Activated naive CD8-positive, alpha-beta T cell treated with anti-CD3 and anti-CD28 coated beads for 36 hours (primary cell): Measurements from ENCODE around the gene NAA50. TPM values are rescaled to one million over a fixed set of nuclear protein-coding genes. Genes with fewer than 3 reads are reported as not detected.

Experiments used
- DNase-seq: peaks from one replicate; pipeline ENCODE4 v3.0.0; 2021
- H3K27ac Mint-ChIP-seq: one replicate; pipeline ENCODE4 v1.8.0; 2022; ENCODE audit warnings: mild to moderate bottlenecking, moderate library complexity, mixed read lengths
- H3K27me3 Mint-ChIP-seq: one replicate; pipeline ENCODE4 v1.8.0; 2022; ENCODE audit warnings: mild to moderate bottlenecking, mixed read lengths
- H3K36me3 Mint-ChIP-seq: one replicate; pipeline ENCODE4 v1.8.0; 2021; ENCODE audit warnings: mild to moderate bottlenecking, mixed read lengths
- H3K4me1 Mint-ChIP-seq: one replicate; pipeline ENCODE4 v1.8.0; 2021; ENCODE audit warnings: mixed read lengths
- H3K4me3 Mint-ChIP-seq: one replicate; pipeline ENCODE4 v1.8.0; 2022; ENCODE audit warnings: mild to moderate bottlenecking, moderate library complexity, mixed read lengths
- H3K9me3 Mint-ChIP-seq: one replicate; pipeline ENCODE4 v1.8.0; 2022; ENCODE audit warnings: mixed read lengths
- total RNA-seq, 2 experiments: library from RNA; stranded (reverse); gene quantifications; one replicate each; pipeline ENCODE4 v1.2.3, GENCODE V29; 2021

The NAA50 gene
- total RNA-seq, 2 experiments from 2014 or later: 199 to 200 TPM

GRCh38 chr3:113751141-113751540, 5.1 kb upstream of the NAA50 start:
- DNase-seq: no peak
- no peak overlapping the region for H3K27ac Mint-ChIP-seq
- H3K4me3 Mint-ChIP-seq: no peak overlapping the region
- H3K27me3 Mint-ChIP-seq: peaks cover 4% of the 10 kb centered on the region
- peaks cover 42% of the 10 kb centered on the region for H3K4me1 Mint-ChIP-seq
- H3K36me3 Mint-ChIP-seq: peaks cover 5% of the 10 kb centered on the region
- no peaks in the 10 kb centered on the region for H3K9me3 Mint-ChIP-seq

- peaks cover 52% of the 10 kb centered on the region for H3K4me1 Mint-ChIP-seq
- DNase-seq: peak; percentile 55
Measured at GRCh38 chr3:113747283-113748046, 1.4 kb upstream of the NAA50 start.

DNA sequence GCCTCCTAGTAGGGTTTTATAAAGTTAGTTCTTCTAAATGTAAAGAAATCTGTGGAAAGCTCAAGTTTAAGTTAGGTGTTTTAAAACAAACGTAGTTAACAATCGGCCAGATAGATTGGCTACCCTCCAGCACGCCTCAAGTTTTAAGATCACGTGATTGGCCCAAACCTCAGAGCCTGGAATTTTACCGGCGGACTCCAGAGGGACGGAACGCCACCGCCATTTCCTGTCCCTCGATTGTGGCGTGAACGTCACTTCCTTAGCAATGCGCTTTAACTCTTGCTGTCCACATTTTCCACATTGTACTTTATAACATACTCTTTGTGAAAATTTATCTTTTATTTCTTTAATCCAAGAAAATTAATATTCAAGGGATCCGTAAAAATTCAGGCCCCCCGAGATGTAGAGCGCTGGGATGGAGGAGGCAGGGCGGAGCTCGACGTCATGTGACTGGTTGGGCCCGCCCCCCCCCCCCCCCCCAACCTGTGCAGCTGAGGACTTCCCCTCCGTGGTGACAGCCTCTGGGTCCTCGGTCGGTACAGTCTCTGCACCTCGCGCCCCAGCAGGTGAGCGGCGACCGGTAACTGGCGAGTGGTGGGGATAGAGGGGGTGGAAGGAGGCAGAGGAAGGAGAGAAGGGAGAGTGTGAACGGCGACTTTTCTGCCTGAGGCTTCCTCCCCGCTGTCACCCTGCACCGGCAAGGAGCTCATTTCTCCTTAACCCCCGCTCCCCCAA, 666 bp upstream of the NAA50 start, which contains the start of gene ATP6V1A:
Gene ATP6V1A (plus strand): TSS at position 488 of the 735 bp plus-strand sequence. CDS start 31,719 bp downstream, outside the sequence.
- peak within 1 kb of the TSS; percentile 88 for H3K4me3 Mint-ChIP-seq
- peaks cover 59% of the 10 kb centered on the region for H3K4me1 Mint-ChIP-seq
- peaks cover 4% of the 10 kb centered on the region for H3K27me3 Mint-ChIP-seq
- peaks cover 22% of the 10 kb centered on the region for H3K36me3 Mint-ChIP-seq
- no peaks in the 10 kb centered on the region for H3K9me3 Mint-ChIP-seq
- peak within 1 kb of the TSS; percentile 100 for H3K27ac Mint-ChIP-seq
- DNase-seq: peak; percentile 84

More at GRCh38 chr3:113747283-113748046, 1.4 kb upstream of the NAA50 start:
- H3K36me3 Mint-ChIP-seq: peaks cover 22% of the 10 kb centered on the region
- no peaks in the 10 kb centered on the region for H3K9me3 Mint-ChIP-seq
- peak overlapping the region; percentile 88 for H3K4me3 Mint-ChIP-seq
- H3K27me3 Mint-ChIP-seq: peaks cover 4% of the 10 kb centered on the region
- peak overlapping the region; percentile 100 for H3K27ac Mint-ChIP-seq

- Mint-ChIP-seq H3K36me3 (peaks cover 27% of the 10 kb centered on the region), H3K9me3 (no peaks in the 10 kb centered on the region), H3K4me3 (peak overlapping the region; percentile 88), H3K27me3 (peaks cover 4% of the 10 kb centered on the region), H3K4me1 (peaks cover 70% of the 10 kb centered on the region), H3K27ac (peak overlapping the region; percentile 100)
- peak; percentile 71 for DNase-seq
Measured at GRCh38 chr3:113744941-113745755, 901 bp downstream of the NAA50 start.

DNA sequence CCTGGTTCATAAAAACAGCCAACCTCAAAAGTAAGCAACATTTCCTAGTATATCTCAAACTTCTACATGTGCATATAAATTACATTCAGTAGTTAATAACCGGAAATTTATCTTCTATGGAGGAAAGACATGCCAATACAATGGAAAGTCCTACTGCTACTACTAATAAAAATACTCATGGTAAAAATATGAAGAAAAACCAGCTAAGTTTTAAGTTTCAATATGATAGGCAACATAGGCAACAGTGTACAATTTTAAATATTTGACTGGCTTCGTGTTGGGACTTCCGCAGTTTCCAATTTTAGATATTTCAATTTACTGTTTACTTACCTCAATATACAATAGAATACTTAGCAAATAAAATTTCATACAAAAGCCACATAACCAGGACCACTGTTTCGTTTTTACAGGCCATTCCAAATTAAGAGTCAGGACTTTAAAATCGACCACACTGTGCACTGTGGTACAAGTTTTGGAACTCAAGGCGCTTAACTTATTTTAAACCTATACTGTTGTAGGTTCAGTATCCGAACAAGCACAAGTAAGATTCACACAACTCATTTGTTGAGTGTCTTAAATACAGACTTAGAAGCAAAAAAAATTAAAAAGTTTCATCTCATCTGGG, 2.9 kb downstream of the NAA50 start:
- Mint-ChIP-seq H3K27ac (no peak overlapping the region), H3K4me1 (peaks cover 54% of the 10 kb centered on the region)

GRCh38 chr3:113741620-113742019, 4.4 kb downstream of the NAA50 start:
- H3K4me3 Mint-ChIP-seq: no peak overlapping the region
- H3K4me1 Mint-ChIP-seq: peaks cover 61% of the 10 kb centered on the region
- no peak for DNase-seq
- H3K27me3 Mint-ChIP-seq: peaks cover 4% of the 10 kb centered on the region
- no peaks in the 10 kb centered on the region for H3K9me3 Mint-ChIP-seq
- H3K27ac Mint-ChIP-seq: no peak overlapping the region
- peaks cover 27% of the 10 kb centered on the region for H3K36me3 Mint-ChIP-seq

More for the DNA sequence above, 2.9 kb downstream of the NAA50 start:
- Mint-ChIP-seq H3K9me3 (no peaks in the 10 kb centered on the region), H3K36me3 (peaks cover 27% of the 10 kb centered on the region), H3K27me3 (peaks cover 4% of the 10 kb centered on the region), H3K4me3 (peak overlapping the region; percentile 88)
- DNase-seq: no peak

DNA sequence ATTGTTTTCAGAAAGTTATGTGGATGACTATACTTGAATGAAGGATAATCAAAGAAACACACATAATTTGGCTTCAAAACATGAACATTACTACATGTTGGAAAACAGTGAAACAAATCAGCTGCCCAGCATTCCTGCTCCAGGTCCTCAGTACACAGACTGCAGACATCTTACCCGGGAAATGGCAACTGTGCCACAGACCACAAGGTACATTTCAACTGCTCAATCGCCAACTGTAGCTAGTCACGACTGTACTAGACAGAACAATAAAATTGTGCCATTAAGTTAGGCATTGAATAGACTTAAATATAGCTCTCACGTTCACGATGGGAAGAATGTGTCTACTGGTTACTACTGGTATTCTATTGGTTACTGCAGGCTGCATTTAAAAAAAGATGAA, 5.0 kb downstream of the NAA50 start:
- H3K27ac Mint-ChIP-seq: no peak overlapping the region
- H3K27me3 Mint-ChIP-seq: no peaks in the 10 kb centered on the region
- DNase-seq: no peak
- H3K4me1 Mint-ChIP-seq: peaks cover 58% of the 10 kb centered on the region
- H3K4me3 Mint-ChIP-seq: no peak overlapping the region
- H3K9me3 Mint-ChIP-seq: no peaks in the 10 kb centered on the region
- peaks cover 25% of the 10 kb centered on the region for H3K36me3 Mint-ChIP-seq

DNA sequence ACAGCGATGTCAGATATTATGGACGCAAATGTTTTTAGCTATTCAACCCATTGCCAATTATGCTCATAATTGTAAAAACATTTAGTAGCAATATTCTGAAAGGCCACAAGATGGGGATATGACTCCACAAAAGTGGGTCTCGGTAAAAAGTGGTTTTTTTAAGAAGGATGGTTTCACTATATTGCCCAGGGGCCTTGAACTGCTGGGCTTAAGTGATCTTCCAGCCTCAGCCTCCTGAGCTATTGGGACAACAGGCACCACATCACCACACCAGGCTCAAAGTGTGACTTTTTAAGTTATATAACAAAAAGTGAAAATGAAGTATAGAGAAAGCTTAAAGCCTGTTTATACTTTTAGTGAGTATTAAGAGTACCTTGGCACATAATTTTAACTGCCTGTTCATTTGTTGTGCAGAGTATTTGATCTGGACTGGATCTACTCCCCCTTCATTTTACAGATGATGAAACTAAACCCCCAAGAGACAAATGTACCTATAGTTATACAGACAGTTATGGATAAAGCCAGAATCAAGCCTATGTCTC, 9.4 kb downstream of the NAA50 start:
- Mint-ChIP-seq H3K27me3 (no peaks in the 10 kb centered on the region), H3K9me3 (no peaks in the 10 kb centered on the region), H3K4me3 (no peak overlapping the region), H3K4me1 (peaks cover 49% of the 10 kb centered on the region), H3K27ac (peak overlapping the region; percentile 62), H3K36me3 (peaks cover 18% of the 10 kb centered on the region)
- DNase-seq: no peak

GRCh38 chr3:113731694-113732093, 14.4 kb downstream of the NAA50 start:
- Mint-ChIP-seq H3K4me1 (peaks cover 32% of the 10 kb centered on the region), H3K9me3 (no peaks in the 10 kb centered on the region), H3K27me3 (no peaks in the 10 kb centered on the region), H3K4me3 (no peak overlapping the region), H3K36me3 (peaks cover 28% of the 10 kb centered on the region), H3K27ac (no peak overlapping the region)
- no peak for DNase-seq

- Mint-ChIP-seq H3K9me3 (no peaks in the 10 kb centered on the region), H3K27me3 (no peaks in the 10 kb centered on the region), H3K27ac (no peak overlapping the region), H3K4me1 (peaks cover 32% of the 10 kb centered on the region), H3K4me3 (no peak overlapping the region), H3K36me3 (peaks cover 24% of the 10 kb centered on the region)
- no peak for DNase-seq
Measured at GRCh38 chr3:113730550-113730949, 15.5 kb downstream of the NAA50 start.

GRCh38 chr3:113728661-113729060, 17.4 kb downstream of the NAA50 start:
- H3K36me3 Mint-ChIP-seq: peaks cover 22% of the 10 kb centered on the region
- no peak overlapping the region for H3K4me3 Mint-ChIP-seq
- H3K4me1 Mint-ChIP-seq: peaks cover 30% of the 10 kb centered on the region
- H3K27ac Mint-ChIP-seq: no peak overlapping the region
- no peaks in the 10 kb centered on the region for H3K9me3 Mint-ChIP-seq
- no peak for DNase-seq
- H3K27me3 Mint-ChIP-seq: no peaks in the 10 kb centered on the region

GRCh38 chr3:113721636-113722035, 24.4 kb downstream of the NAA50 start:
- no peak overlapping the region for H3K27ac Mint-ChIP-seq
- peaks cover 31% of the 10 kb centered on the region for H3K36me3 Mint-ChIP-seq
- H3K9me3 Mint-ChIP-seq: no peaks in the 10 kb centered on the region
- H3K4me1 Mint-ChIP-seq: peaks cover 20% of the 10 kb centered on the region
- no peak overlapping the region for H3K4me3 Mint-ChIP-seq
- no peaks in the 10 kb centered on the region for H3K27me3 Mint-ChIP-seq
- DNase-seq: no peak

GRCh38 chr3:113719758-113720157, 26.3 kb downstream of the NAA50 start:
- Mint-ChIP-seq H3K9me3 (no peaks in the 10 kb centered on the region), H3K27ac (no peak overlapping the region), H3K4me3 (no peak overlapping the region), H3K36me3 (peaks cover 35% of the 10 kb centered on the region), H3K4me1 (peaks cover 17% of the 10 kb centered on the region), H3K27me3 (no peaks in the 10 kb centered on the region)
- DNase-seq: no peak

DNA sequence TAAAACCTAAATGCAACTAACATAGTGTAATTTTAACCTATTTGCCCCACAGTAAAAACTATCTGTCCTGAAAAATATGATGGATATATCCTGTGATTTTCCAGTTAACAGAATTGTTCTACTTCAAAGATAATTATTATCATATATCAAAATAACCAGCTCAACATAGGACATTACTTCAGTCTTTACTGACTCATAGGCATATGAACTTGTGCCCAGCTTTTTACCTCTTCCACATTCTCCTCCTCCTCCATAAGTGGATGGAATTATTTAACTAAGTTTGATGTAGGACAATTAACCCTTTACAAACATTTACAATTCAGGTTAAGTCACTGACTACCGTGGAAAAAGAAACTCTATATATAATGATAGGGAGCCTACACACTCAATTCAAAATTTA, 26.8 kb downstream of the NAA50 start:
- no peak for DNase-seq
- peaks cover 33% of the 10 kb centered on the region for H3K36me3 Mint-ChIP-seq

More for the DNA sequence above, 26.8 kb downstream of the NAA50 start:
- H3K9me3 Mint-ChIP-seq: no peaks in the 10 kb centered on the region
- H3K27ac Mint-ChIP-seq: no peak overlapping the region
- peaks cover 15% of the 10 kb centered on the region for H3K4me1 Mint-ChIP-seq
- H3K4me3 Mint-ChIP-seq: no peak overlapping the region
- no peaks in the 10 kb centered on the region for H3K27me3 Mint-ChIP-seq
